ENCODE results near the gene A2M. TPM values are rescaled to one million over a fixed set of nuclear protein-coding genes. Genes with fewer than 3 reads are reported as not detected.

Gene A2M
- total and polyA plus RNA-seq, 2 donors (not counting 3 experiments of a cell fraction or from before 2014, with no cell fraction given): 11.5 to 16.9 TPM

- Histone ChIP-seq H3K27ac (ENCODE audit: insufficient read depth, low read depth, low read length) (no peak overlapping the region), H3K9ac (replicated peaks; ENCODE audit: extremely low read depth, insufficient read depth, low read length) (no peak overlapping the region), H4K20me1 (replicated peaks; ENCODE audit: control insufficient read depth, extremely low read depth, insufficient read depth, low read length) (no peaks in the 10 kb centered on the region), H3K4me2 (ENCODE audit: insufficient read depth, low read length) (no peak overlapping the region), H3K27me3 (ENCODE audit: control insufficient read depth in 2 of 2, insufficient read depth in 2 of 2, low read length in 2 of 2) (peaks cover 0 to 3% of the 10 kb centered on the region in 2 experiments), H3K79me2 (ENCODE audit: control insufficient read depth, insufficient read depth, low read length) (no peaks in the 10 kb centered on the region), H3K36me3 (ENCODE audit: control insufficient read depth in 2 of 2, extremely low read depth in 1 of 2, insufficient read depth in 2 of 2, low read length in 2 of 2) (no peaks in the 10 kb centered on the region), H3K4me3 (replicated peaks in 1 of 3; ENCODE audit: insufficient read depth in 1 of 3, low read depth in 1 of 3, low read length in 3 of 3) (no peak overlapping the region), H3K9me1 (replicated peaks; ENCODE audit: control insufficient read depth, extremely low read depth, insufficient read depth, low read length) (no peaks in the 10 kb centered on the region), H3K4me1 (ENCODE audit: control insufficient read depth, extremely low read depth, insufficient read depth, low read length) (no peaks in the 10 kb centered on the region), H3K9me3 (replicated peaks; ENCODE audit: control insufficient read depth, insufficient read depth, low read length) (no peaks in the 10 kb centered on the region), H2AFZ (ENCODE audit: low read depth, low read length) (no peak overlapping the region)
- DNase-seq (ENCODE audit: low read depth, low spot score): no peak
- intact Hi-C loops (cut with micrococcal nuclease) (no loop called here), dilution Hi-C loops (cut with MboI; ENCODE audit: extremely low pct_ligation_motif_present, low sequenced_read_pairs) (no loop called here)
- no peak for TF ChIP-seq MAX (IDR thresholded peaks at IDR 0.05; ENCODE audit: insufficient read depth, insufficient read length)
- no peak for TF ChIP-seq JUN (IDR thresholded peaks at IDR 0.05; ENCODE audit: borderline replicate concordance, insufficient read depth, insufficient read length, low read depth)
- TF ChIP-seq FOS (IDR thresholded peaks at IDR 0.05; ENCODE audit: borderline replicate concordance, insufficient read depth, low read length): no peak
- no peak for TF ChIP-seq CTCF (IDR thresholded peaks at IDR 0.05; ENCODE audit: extremely low read depth in 1 of 2, insufficient read depth in 1 of 2, low read depth in 1 of 2, low read length in 2 of 2)
- TF ChIP-seq MYC (IDR thresholded peaks at IDR 0.05; ENCODE audit: low read depth, low read length): no peak
- no peak for TF ChIP-seq POLR2AphosphoS5 (IDR thresholded peaks at IDR 0.05; ENCODE audit: insufficient read depth, low read depth, low read length)
- no peak for TF ChIP-seq POLR2A (IDR thresholded peaks at IDR 0.05; ENCODE audit: low read depth, low read length)
- no peak for TF ChIP-seq GATA2 (IDR thresholded peaks at IDR 0.05; ENCODE audit: insufficient read depth, insufficient read length, low read depth, low read length)
- no peak for TF ChIP-seq EZH2 (IDR thresholded peaks at IDR 0.05; ENCODE audit: borderline replicate concordance, low read depth, low read length, severe bottlenecking)
- ChIA-PET POLR2A (no interaction called here), CTCF (interaction anchor here (1.9 kb wide), 1 partner anchor 554 kb away, joined by 4 read pairs; no protein-coding TSS in a partner anchor)
- FAIRE-seq: no peak
- BruUV-seq (replicated peaks): no TSS peak
These were observed 17.6 kb downstream of the A2M start for GRCh38 chr12:9098115-9098452.
